ENCODE data around the gene CATSPERE.

DNA sequence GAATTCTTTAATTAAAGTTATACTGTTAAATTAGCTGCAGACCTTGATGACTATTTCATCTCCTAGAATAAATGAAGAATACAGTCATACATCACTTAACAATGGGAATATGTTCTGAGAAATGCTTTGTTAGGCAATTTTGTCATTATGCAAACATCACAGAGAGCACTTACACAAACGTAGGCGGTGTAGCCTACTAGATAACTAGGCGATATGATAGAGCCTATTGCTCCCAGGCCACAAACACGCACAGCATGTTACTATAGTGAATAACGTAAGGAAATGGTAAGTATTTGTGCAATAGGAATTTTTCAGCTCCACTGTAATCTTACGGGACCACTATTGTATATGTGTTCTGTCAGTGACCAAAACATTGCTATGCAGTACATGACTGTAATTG lies 154.2 kb downstream of the CATSPERE start:
- TF ChIP-seq, protein P1, sequence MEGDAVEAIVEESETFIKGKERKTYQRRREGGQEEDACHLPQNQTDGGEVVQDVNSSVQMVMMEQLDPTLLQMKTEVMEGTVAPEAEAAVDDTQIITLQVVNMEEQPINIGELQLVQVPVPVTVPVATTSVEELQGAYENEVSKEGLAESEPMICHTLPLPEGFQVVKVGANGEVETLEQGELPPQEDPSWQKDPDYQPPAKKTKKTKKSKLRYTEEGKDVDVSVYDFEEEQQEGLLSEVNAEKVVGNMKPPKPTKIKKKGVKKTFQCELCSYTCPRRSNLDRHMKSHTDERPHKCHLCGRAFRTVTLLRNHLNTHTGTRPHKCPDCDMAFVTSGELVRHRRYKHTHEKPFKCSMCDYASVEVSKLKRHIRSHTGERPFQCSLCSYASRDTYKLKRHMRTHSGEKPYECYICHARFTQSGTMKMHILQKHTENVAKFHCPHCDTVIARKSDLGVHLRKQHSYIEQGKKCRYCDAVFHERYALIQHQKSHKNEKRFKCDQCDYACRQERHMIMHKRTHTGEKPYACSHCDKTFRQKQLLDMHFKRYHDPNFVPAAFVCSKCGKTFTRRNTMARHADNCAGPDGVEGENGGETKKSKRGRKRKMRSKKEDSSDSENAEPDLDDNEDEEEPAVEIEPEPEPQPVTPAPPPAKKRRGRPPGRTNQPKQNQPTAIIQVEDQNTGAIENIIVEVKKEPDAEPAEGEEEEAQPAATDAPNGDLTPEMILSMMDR (IDR thresholded peaks at IDR 0.05) = no peak
- no peak for TF ChIP-seq POLR2A (IDR thresholded peaks at IDR 0.05)

All from heart left ventricle (tissue), 13 donors.